Cardiac muscle cell (in vitro differentiated cells and primary cell): Measurements from ENCODE around the gene ZC3H8. TPM values are rescaled to one million over a fixed set of nuclear protein-coding genes. Genes with fewer than 3 reads are reported as not detected.
A peak's percentile ranks its signal among the peaks of the same experiment; 100 is the strongest.

ENCODE experiments used
- DNase-seq, 2 donors: peaks; one replicate each; pipeline versions ENCODE4 v3.0.0 to v3.0.0-alpha.2; 2010 to 2017; ENCODE audit warnings: low read depth in 1 of 2, low spot score in 1 of 2
- H3K27ac ChIP-seq: fragments of 200-600 bp; sonication (generic); 2 replicates; pipeline ENCODE4 v1.5.1; 2016
- H3K27me3 ChIP-seq: fragments of 200-600 bp; sonication (generic); 2 replicates; pipeline ENCODE4 v1.6.0; 2016; ENCODE audit warnings: control low read depth
- H3K36me3 ChIP-seq: fragments of 200-600 bp; sonication (generic); 2 replicates; pipeline ENCODE4 v1.5.1; 2016; ENCODE audit warnings: control low read depth
- H3K4me1 ChIP-seq: fragments of 200-600 bp; sonication (generic); 2 replicates; pipeline ENCODE4 v1.8.1; 2017; ENCODE audit warnings: low read depth, mild to moderate bottlenecking, mixed run types
- H3K4me3 ChIP-seq: fragments of 200-600 bp; sonication (generic); 2 replicates; pipeline ENCODE4 v1.5.1; 2016; ENCODE audit warnings: mild to moderate bottlenecking
- H3K9me3 ChIP-seq: fragments of 200-600 bp; sonication (generic); 2 replicates; pipeline ENCODE4 v1.5.1; 2017; ENCODE audit warnings: low read depth, mild to moderate bottlenecking, control low read depth
- CTCF ChIP-seq: IDR thresholded peaks from 2 replicates; pipeline ENCODE4 v1.5.1; 2012; ENCODE audit warnings: low read depth, mild to moderate bottlenecking, low read length
- polyA plus RNA-seq: library from polyadenylated mRNA; unstranded; fragments of >200 nt; fragmentation: Nextera tagmentation; extraction: Ambion mirVana; gene quantifications from 2 replicates; pipeline ENCODE4 v1.2.1, GENCODE V29; 2016
- total RNA-seq: library from RNA; depleted of rRNA; stranded (reverse); fragments of >200 nt; gene quantifications from 2 replicates; pipeline ENCODE4 v1.2.3, GENCODE V29; 2016

ZC3H8 gene
- total and polyA plus RNA-seq, 2 experiments from 2014 or later: 12.1 to 14.1 TPM

DNA sequence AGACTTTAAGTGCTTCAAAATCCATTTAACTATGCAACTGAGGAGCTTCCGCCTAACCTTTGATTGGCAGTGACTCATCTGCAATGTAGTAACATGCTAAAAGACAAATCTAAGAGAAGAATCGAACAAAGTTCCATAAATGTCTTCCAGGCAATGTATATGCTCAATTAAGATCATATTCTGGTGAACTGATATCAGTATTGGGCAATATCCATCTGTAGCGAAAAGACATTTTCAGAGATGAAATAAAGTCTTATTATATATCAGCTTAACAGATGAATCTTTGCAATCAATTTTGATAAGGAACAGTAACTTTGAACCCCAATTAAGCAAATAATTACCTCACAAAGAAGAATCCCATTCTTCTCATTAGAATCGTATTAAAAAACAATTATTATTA, 11.6 kb downstream of the ZC3H8 start:
- Histone ChIP-seq H3K4me3 (no peak overlapping the region), H3K27ac (no peak overlapping the region), H3K36me3 (peaks cover 16% of the 10 kb centered on the region), H3K4me1 (no peaks in the 10 kb centered on the region), H3K27me3 (no peaks in the 10 kb centered on the region), H3K9me3 (no peaks in the 10 kb centered on the region)
- no peak for TF ChIP-seq CTCF
- DNase-seq: no peak

DNA sequence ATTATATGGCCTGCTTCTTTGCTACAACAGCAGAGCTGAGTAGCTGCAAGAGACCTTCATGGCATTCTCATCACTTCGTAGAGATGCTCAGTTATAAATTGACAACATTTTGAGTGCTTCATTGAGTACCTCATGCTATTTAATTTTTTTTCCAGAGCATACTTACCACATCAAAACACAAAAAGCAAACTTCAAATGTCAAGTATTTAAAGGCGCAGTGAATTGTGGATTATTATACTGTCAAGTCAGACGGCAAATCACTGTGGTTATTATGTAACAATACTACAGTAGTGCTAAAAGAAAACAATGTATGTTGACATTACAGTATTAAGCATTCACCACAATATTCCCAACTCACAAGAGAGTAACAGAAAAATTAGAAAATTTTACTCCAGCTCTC, 12.5 kb downstream of the ZC3H8 start:
- H3K36me3 ChIP-seq: peaks cover 12% of the 10 kb centered on the region
- H3K27me3 ChIP-seq: no peaks in the 10 kb centered on the region
- H3K9me3 ChIP-seq: no peaks in the 10 kb centered on the region
- TF ChIP-seq CTCF: no peak
- H3K27ac ChIP-seq: no peak overlapping the region
- H3K4me1 ChIP-seq: no peaks in the 10 kb centered on the region
- no peak for DNase-seq
- H3K4me3 ChIP-seq: no peak overlapping the region

GRCh38 chr2:112239862-112240261, 15.0 kb downstream of the ZC3H8 start:
- H3K4me1 ChIP-seq: no peaks in the 10 kb centered on the region
- H3K27ac ChIP-seq: no peak overlapping the region
- peaks cover 3% of the 10 kb centered on the region for H3K36me3 ChIP-seq
- H3K27me3 ChIP-seq: no peaks in the 10 kb centered on the region
- no peaks in the 10 kb centered on the region for H3K9me3 ChIP-seq
- H3K4me3 ChIP-seq: no peak overlapping the region
- no peak for TF ChIP-seq CTCF
- no peak for DNase-seq

DNA sequence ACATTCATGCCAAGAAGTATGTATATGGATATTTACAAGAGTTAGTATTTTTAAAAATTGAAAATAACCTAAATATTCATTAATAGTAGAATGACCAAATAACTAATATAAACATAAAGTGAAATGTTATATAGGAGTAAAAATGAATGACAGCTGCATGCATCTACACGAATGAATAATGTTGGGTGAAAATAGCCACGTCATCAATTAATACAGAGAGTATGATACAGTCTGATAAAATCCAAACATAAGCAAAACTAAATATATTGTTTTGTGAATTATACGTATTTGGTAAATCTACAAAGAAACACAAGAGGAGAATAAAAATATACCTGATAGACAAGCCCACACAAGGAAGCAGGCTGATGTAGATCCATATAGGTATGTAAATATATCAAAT, 24.5 kb downstream of the ZC3H8 start:
- Histone ChIP-seq H3K36me3 (peaks cover 16% of the 10 kb centered on the region), H3K4me3 (no peak overlapping the region), H3K4me1 (no peaks in the 10 kb centered on the region), H3K9me3 (no peaks in the 10 kb centered on the region), H3K27me3 (no peaks in the 10 kb centered on the region), H3K27ac (no peak overlapping the region)
- DNase-seq: no peak
- no peak for TF ChIP-seq CTCF

DNA sequence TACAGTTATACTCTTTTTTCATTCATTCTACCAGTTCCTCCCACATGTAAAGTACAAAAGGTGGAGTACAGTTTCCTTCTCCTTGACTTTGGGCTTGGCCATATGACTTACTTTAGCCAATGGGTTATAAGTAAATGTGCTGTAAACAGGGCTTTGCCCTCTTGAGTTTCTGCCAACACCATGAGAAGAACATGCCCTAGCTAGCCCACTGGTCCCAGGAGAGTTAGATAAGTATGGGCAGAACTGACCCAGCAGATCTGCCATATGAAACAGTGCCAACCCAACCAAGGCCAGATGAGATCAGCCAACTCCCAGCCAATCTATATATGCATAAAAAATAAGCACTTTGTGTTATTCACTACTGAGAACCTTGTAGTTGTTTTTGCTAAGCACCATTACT, 25.5 kb downstream of the ZC3H8 start:
- peak in 1 of 2 donors; percentile 36 for DNase-seq
- no peak overlapping the region for H3K27ac ChIP-seq
- no peaks in the 10 kb centered on the region for H3K4me1 ChIP-seq
- peaks cover 14% of the 10 kb centered on the region for H3K36me3 ChIP-seq
- no peak for TF ChIP-seq CTCF
- H3K9me3 ChIP-seq: no peaks in the 10 kb centered on the region
- H3K27me3 ChIP-seq: no peaks in the 10 kb centered on the region
- no peak overlapping the region for H3K4me3 ChIP-seq

DNA sequence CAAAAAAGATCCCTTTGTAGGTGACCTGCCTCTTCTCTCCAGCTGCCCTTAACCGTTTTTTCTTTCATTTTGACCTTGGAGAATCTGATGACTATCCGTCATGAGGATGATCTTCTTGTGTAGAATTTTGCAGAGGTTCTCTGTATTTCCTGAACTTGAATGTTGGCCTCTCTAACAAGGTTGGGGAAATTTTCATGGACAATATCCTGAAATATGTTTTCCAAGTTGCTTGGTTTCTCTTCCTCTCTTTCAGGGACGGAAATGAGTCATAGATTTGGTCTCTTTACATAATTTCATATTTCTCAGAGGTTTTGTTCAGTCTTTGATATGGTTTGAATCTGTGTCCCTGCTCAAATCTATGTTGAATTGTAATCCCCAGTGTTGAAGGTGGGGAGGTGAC, 34.0 kb downstream of the ZC3H8 start:
- H3K4me3 ChIP-seq: no peak overlapping the region
- no peak for TF ChIP-seq CTCF
- no peak for DNase-seq
- H3K4me1 ChIP-seq: peaks cover 6% of the 10 kb centered on the region
- no peaks in the 10 kb centered on the region for H3K27me3 ChIP-seq
- H3K9me3 ChIP-seq: no peaks in the 10 kb centered on the region
- no peaks in the 10 kb centered on the region for H3K36me3 ChIP-seq
- H3K27ac ChIP-seq: no peak overlapping the region
